Eye (tissue), 1 donor: ENCODE measurements around the gene TNP2.

Experiments used
- DNase-seq: peaks from one replicate; pipeline ENCODE4 v3.0.0-alpha.2; 2015

Gene TNP2

GRCh38 chr16:11276896-11277593 lies 7.9 kb upstream of the TNP2 start:
- no peak for DNase-seq

DNA sequence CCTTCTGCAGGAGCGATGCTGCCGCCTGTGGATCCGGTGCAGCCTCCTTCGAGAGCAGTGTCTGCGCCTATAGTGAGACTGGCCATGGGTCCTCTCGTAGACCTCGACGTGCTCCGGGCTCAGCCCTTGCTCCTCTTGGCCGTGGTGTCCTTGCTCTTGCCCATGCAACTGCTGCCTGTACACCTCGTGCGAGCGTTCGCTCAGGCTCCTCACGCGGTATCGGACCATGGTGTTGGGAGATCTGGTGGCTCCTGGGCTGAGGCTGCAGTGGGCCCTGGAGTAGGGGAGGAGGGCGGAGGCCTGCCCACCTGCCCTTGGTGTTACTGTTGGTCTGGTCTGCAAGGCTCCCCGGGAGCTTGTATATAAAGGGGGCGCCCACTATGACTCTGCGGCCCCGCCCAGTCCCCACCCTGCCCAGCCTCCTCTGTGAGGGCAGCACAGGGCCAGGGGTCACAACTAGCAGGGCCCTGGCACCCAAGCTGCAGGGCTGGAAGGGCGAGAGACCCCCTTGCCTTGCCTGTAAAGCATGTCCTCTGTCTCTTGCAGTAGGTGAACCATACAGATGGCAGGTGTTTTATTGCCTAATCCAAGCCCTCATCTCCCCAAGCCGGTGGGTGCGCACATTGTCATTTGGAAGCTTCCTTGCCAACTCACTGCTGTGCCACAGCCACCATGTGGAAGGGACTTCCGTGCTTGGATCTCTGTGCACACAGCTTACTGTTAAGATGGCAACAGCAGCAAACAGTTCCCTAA lies 7.2 kb upstream of the TNP2 start, which contains the start of gene PRM2:
TSS of gene PRM2 (minus strand) at position 338 of the 753 bp plus-strand sequence. CDS start at position 228, 110 bp downstream.
- DNase-seq: no peak

- DNase-seq: no peak
Measured at GRCh38 chr16:11274964-11275363, 5.8 kb upstream of the TNP2 start.

DNA sequence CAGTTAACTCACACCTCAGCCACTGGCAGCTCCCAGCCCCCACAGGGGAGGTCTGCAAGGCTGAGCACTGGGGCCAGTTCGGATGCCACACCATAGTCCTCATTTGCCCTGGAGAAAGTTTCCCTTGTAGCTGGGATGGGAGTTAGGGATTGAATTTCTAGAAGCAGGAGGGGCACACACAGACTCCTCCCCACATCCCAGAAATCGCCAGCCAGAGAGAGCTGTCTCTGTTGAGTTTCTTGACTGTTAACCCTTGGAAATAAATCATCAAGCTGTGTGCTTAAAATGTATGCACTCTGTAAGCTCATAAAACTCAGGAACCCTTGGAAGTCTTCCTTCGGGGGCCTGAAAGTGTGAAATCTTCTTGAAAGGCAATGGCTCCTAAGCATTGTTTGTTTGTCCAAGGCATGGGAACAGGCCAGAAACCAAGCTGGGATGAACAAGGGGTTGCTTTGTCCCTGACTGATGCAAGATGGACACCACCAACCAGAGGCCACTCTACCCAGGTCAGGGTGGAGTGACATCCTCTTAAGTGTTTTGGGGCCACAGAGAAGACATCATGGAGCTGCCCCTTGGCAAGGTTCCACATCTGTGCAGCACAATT lies 4.7 kb upstream of the TNP2 start:
- no peak for DNase-seq

GRCh38 chr16:11272921-11273720 lies 4.0 kb upstream of the TNP2 start, which contains the start of gene PRM3:
TSS of gene PRM3 (minus strand) at chr16:11273629. CDS start at chr16:11273595, 34 bp downstream.
- no peak for DNase-seq

DNA sequence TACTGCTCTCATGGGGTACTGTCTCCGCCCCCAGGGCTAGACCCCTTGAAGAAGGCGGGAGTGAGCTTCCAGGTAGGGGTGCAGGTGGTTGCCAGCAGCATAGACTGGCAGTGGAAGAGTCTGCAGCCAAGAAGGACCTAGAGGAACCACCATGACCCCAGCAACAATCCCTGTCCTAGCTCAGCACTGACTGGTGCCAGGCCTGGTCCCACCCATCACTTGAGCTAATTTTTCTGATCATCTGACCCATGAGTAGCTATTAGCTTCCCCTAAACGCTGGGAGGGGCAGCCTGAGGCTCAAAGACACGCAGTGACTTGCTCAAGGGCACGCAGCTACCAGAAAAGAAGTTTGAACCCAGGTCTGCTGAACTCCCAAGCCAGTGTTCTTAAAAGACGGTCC lies 3.4 kb upstream of the TNP2 start:
- no peak for DNase-seq

DNA sequence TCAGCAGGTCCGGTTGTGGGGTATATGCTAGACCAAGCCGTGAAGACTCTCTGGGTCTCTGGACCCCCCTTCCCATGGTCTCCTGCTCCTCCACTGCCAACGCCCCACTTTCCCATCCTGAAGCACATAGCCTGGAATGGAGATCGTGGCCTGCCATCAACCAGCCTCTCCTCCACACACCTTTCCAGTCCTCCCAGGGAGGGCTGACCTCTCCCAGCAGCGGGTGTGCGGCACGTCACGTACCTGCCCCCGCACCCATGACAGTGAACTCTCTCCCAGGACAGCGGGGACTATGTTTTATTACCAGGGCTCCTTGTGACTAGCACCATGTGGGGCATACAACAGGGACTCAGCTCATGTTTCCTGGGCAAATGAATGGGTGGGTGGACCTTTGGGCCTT lies 2.5 kb upstream of the TNP2 start:
- DNase-seq: no peak

GRCh38 chr16:11270602-11271162 lies 1.6 kb upstream of the TNP2 start:
- DNase-seq: no peak

GRCh38 chr16:11265124-11265523 lies 4.0 kb downstream of the TNP2 start:
- DNase-seq: no peak

GRCh38 chr16:11264155-11264832 lies 4.8 kb downstream of the TNP2 start:
- no peak for DNase-seq

DNA sequence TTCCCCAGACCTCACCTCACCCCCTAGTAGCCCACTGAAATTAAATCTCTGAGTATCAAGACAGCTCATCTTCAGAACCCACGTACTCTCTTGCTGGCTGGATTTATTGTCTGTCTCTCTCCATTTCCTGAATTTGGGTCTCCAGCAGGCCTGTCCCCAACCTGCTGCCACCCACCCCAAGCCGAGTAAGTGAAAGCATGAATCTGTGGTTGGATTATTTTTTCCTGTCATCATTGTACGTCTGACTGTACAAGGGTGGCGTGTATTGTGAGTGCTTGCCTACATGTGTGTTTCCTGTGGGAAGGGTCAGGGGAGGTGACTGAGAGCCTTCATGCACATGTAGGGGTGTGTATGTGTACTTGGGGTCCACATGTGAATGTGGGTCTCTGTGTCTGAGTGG lies 5.4 kb downstream of the TNP2 start:
- DNase-seq: no peak

GRCh38 chr16:11262915-11263314 lies 6.2 kb downstream of the TNP2 start:
- no peak for DNase-seq

DNA sequence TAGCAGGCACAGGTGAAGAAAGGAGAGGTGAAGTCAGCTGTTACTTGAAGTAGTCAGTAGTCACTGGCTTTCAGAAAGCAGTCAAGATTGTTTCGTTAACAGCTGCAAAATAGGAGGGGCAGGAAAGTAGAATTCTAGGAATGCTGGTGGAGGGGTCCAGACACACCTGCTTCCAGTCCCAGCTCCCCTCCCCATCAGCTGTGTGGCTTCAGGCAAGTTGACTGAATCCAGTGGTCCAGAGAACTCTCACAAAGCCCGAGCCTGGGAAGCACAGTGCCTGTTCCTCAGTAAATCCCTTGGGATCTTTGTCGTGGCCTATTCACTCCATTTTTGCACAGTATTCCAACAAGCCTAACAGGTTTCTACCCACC lies 8.5 kb downstream of the TNP2 start:
- no peak for DNase-seq

DNA sequence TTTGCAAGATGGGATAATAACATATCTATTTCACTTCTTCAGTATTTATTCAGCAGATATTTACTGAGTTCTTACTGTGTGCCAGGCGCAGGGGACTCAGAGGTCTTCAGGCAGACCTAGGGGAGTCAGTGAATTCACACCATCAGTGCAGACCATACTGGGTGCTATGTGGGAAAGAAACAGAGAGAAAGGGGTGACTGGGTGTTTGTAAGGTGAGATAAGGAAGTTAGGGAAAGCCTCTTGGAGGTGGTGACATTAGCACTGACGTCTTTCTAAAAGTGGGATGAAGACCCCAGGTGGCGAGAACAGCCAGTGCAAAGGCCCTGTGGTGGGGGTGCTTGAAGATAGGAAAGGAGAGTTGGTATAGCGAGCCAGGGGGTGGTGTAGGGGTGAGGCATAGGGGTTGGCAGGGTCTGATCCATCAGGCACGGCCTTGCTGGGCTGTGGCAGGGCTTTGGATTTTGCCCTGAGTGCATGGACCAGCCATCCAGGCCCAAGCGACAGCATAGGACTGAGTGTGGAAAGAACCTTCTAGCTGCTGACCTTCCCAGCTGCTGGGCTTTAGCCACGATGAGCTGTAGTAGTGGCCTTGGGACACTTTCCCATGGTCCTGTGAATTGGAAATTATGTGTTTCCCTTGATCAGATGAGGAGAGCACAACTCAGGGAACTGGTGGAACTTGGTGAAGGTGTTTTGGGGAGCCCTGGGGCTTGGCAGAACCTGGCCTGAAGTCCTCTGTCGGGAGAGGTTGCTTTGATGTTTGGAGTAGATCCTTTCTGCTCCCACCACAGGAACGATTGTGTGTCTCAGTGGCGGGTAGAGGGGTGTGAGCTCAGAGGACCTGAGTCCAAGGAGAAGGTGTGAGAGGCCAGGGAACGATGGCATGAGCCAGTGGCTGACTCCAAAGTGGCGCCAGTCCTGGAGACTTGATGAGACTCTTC lies 9.2 kb downstream of the TNP2 start:
- DNase-seq: no peak

GRCh38 chr16:11258553-11259492 lies 10.3 kb downstream of the TNP2 start:
- DNase-seq: no peak

DNA sequence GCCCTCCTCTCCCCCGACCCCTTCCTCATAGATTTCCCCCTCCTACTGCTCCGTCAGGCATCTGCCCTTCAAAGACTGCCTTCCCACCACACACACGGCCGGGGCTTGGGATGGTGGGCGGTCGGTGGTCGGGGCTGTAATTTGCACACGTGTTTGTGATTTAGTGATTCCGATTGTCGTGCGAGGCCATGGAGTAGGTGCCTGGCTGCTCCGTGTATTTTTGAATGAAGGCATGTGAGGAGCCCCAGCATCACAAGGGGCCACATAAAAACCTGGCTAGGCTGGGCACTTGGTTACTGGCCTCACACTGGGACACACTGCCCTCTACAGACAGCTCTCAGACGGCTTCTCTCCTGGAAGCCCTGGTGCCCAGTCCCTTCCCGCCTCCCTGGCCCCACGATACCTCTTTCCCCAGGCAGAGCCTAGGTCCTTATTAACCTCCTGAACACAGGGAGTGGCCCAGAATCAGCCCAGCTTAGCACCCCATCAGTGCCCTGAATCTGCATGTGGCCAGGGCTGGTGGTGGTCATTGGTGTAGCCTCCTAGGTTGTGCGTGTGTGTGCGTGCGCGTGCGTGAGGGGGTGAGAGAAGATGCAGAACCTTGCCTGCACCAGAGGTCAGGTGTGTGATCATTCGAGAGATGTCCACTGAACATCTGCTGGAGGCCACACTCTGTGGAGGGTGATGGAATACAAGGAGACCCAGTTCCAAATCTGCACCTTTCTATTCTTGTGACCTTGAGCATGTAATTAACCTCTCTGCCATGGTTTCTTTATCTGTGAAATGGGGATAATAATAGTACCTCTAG lies 11.8 kb downstream of the TNP2 start:
- DNase-seq: peak; percentile 92

- peak; percentile 68 for DNase-seq
Measured at GRCh38 chr16:11256661-11257130, 12.4 kb downstream of the TNP2 start.
